Motor neuron (in vitro differentiated cells): ENCODE measurements around the gene PHOX2B. TPM values are rescaled to one million over a fixed set of nuclear protein-coding genes. Genes with fewer than 3 reads are reported as not detected.

Experiments used
- total RNA-seq, 8 experiments: library from RNA; unstranded; fragments of 300-600 nt; gene quantifications; 2 replicates each; pipeline versions ENCODE4 v1.2.3 to v1.2.4, GENCODE V29; 2022

Gene PHOX2B
- total RNA-seq, 8 experiments from 2014 or later = 0.09 to 0.52 (median 0.20) TPM; not detected in 3

Other genes with a start within 250 kb of the PHOX2B start
- gene LIMCH1, start 210.6 kb downstream of the PHOX2B start, total RNA-seq = 100 to 1,000 TPM in 3 of 8 experiments, 10 to 100 TPM in 5; 42.1 to 385 (median 64.6) TPM
- gene TMEM33, start 186.7 kb upstream of the PHOX2B start, total RNA-seq = 10 to 100 TPM; 36.4 to 71.9 (median 51.5) TPM
- gene DCAF4L1, start 233.0 kb upstream of the PHOX2B start, total RNA-seq = under 1 TPM; 0.25 to 0.95 (median 0.48) TPM
- 10 to 100 TPM; 37.1 to 67.5 (median 53.6) TPM for gene SLC30A9, start 241.8 kb upstream of the PHOX2B start, total RNA-seq